Neural progenitor cell (in vitro differentiated cells): ENCODE measurements around the gene GPRIN3. TPM values are rescaled to one million over a fixed set of nuclear protein-coding genes. Genes with fewer than 3 reads are reported as not detected.

ENCODE experiments used
- DNase-seq: peaks from one replicate; pipeline ENCODE4 v3.0.0-alpha.2; 2016; ENCODE audit warnings: low spot score
- H2AFZ ChIP-seq: fragments of 200-600 bp; sonication (generic); replicated peaks from 2 replicates; pipeline ENCODE4 v1.6.1; 2016; ENCODE audit warnings: antibody characterized with exemption
- H3F3A ChIP-seq: fragments of 200-600 bp; sonication (generic); 2 replicates; pipeline ENCODE4 v1.6.1; 2016; ENCODE audit warnings: antibody characterized with exemption, low read depth
- H3K27ac ChIP-seq: fragments of 200-600 bp; sonication (generic); 2 replicates; pipeline ENCODE4 v1.5.1; 2016; ENCODE audit warnings: mild to moderate bottlenecking
- H3K27me3 ChIP-seq: fragments of 200-600 bp; sonication (generic); 2 replicates; pipeline ENCODE4 v1.6.1; 2016; ENCODE audit warnings: mild to moderate bottlenecking, moderate library complexity
- H3K36me3 ChIP-seq: fragments of 200-600 bp; sonication (generic); 2 replicates; pipeline ENCODE4 v1.5.1; 2016
- H3K4me1 ChIP-seq: fragments of 200-600 bp; sonication (generic); 2 replicates; pipeline ENCODE4 v1.6.1; 2016; ENCODE audit warnings: mixed run types
- H3K4me2 ChIP-seq: fragments of 200-600 bp; sonication (generic); 2 replicates; pipeline ENCODE4 v1.6.1; 2016
- H3K4me3 ChIP-seq: fragments of 200-600 bp; sonication (generic); 2 replicates; pipeline ENCODE4 v1.5.1; 2016
- H3K79me2 ChIP-seq: fragments of 200-600 bp; sonication (generic); 2 replicates; pipeline ENCODE4 v1.6.1; 2016; ENCODE audit warnings: low read depth
- H3K9ac ChIP-seq: fragments of 200-600 bp; sonication (generic); 2 replicates; pipeline ENCODE4 v1.6.1; 2016
- H3K9me3 ChIP-seq: fragments of 200-600 bp; sonication (generic); 2 replicates; pipeline ENCODE4 v1.5.1; 2016; ENCODE audit warnings: low read depth
- H4K20me1 ChIP-seq: fragments of 200-600 bp; sonication (generic); 2 replicates; pipeline ENCODE4 v1.6.1; 2016; ENCODE audit warnings: low read depth
- H3K27ac Mint-ChIP-seq: 3 replicates; pipeline ENCODE4 v1.8.0; 2021; ENCODE audit warnings: mixed read lengths
- H3K27me3 Mint-ChIP-seq: 2 replicates; pipeline ENCODE4 v1.8.0; 2022; ENCODE audit warnings: low read depth, mild to moderate bottlenecking, inconsistent platforms, moderate library complexity, mixed read lengths; ENCODE audit not compliant: insufficient read depth
- H3K36me3 Mint-ChIP-seq: 3 replicates; pipeline ENCODE4 v1.8.0; 2021; ENCODE audit warnings: mixed read lengths
- H3K4me1 Mint-ChIP-seq: 3 replicates; pipeline ENCODE4 v1.8.0; 2021; ENCODE audit warnings: mixed read lengths
- H3K4me3 Mint-ChIP-seq: 3 replicates; pipeline ENCODE4 v1.8.0; 2021; ENCODE audit warnings: mild to moderate bottlenecking, moderate library complexity, mixed read lengths
- H3K9me3 Mint-ChIP-seq: 3 replicates; pipeline ENCODE4 v1.8.0; 2020; ENCODE audit warnings: mixed read lengths
- EZH2 ChIP-seq: fragments of 200-600 bp; sonication (generic); IDR thresholded peaks from 2 replicates; pipeline ENCODE4 v1.6.1; 2017; ENCODE audit warnings: antibody characterized with exemption, mild to moderate bottlenecking, moderate library complexity
- EZH2phosphoT487 ChIP-seq: fragments of 200-600 bp; sonication (generic); IDR thresholded peaks from 2 replicates; pipeline ENCODE4 v1.6.1; 2017; ENCODE audit warnings: antibody characterized with exemption
- total RNA-seq: library from RNA; depleted of rRNA; stranded (reverse); fragments of >200 nt; gene quantifications from 2 replicates; pipeline ENCODE4 v1.2.3, GENCODE V29; 2015; ENCODE audit warnings: low replicate concordance
- TF ChIP-seq, protein P1 (sequence below): fragments of 200-600 bp; sonication (generic); IDR thresholded peaks from 2 replicates; pipeline ENCODE4 v1.5.1; 2017; ENCODE audit warnings: antibody characterized with exemption, mild to moderate bottlenecking

GPRIN3 gene
- total RNA-seq, 1 donor from 2014 or later, result 0.15 TPM

- TF ChIP-seq, protein P1, sequence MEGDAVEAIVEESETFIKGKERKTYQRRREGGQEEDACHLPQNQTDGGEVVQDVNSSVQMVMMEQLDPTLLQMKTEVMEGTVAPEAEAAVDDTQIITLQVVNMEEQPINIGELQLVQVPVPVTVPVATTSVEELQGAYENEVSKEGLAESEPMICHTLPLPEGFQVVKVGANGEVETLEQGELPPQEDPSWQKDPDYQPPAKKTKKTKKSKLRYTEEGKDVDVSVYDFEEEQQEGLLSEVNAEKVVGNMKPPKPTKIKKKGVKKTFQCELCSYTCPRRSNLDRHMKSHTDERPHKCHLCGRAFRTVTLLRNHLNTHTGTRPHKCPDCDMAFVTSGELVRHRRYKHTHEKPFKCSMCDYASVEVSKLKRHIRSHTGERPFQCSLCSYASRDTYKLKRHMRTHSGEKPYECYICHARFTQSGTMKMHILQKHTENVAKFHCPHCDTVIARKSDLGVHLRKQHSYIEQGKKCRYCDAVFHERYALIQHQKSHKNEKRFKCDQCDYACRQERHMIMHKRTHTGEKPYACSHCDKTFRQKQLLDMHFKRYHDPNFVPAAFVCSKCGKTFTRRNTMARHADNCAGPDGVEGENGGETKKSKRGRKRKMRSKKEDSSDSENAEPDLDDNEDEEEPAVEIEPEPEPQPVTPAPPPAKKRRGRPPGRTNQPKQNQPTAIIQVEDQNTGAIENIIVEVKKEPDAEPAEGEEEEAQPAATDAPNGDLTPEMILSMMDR, result no peak
- TF ChIP-seq EZH2phosphoT487, result no peak
- no peak for TF ChIP-seq EZH2
- H3K27me3 Mint-ChIP-seq, result no peaks in the 10 kb centered on the region
- H3K9me3 Mint-ChIP-seq, result no peaks in the 10 kb centered on the region
- H3K36me3 Mint-ChIP-seq, result no peaks in the 10 kb centered on the region
- no peak overlapping the region for H3K27ac ChIP-seq
- H3K4me1 Mint-ChIP-seq, result no peaks in the 10 kb centered on the region
- H3K27me3 ChIP-seq, result no peaks in the 10 kb centered on the region
- H3K4me3 Mint-ChIP-seq, result no peak overlapping the region
- no peaks in the 10 kb centered on the region for H4K20me1 ChIP-seq
- H2AFZ ChIP-seq, result no peak overlapping the region
- no peak overlapping the region for H3K9ac ChIP-seq
- DNase-seq, result no peak
- H3K36me3 ChIP-seq, result no peaks in the 10 kb centered on the region
- no peaks in the 10 kb centered on the region for H3K4me1 ChIP-seq
- H3K27ac Mint-ChIP-seq, result no peak overlapping the region
- H3K4me3 ChIP-seq, result no peak overlapping the region
- no peaks in the 10 kb centered on the region for H3K9me3 ChIP-seq
- H3F3A ChIP-seq, result no peaks in the 10 kb centered on the region
- H3K4me2 ChIP-seq, result no peak overlapping the region
- no peaks in the 10 kb centered on the region for H3K79me2 ChIP-seq
These were observed 31.3 kb downstream of the GPRIN3 start for GRCh38 chr4:89276296-89276695.

- no peaks in the 10 kb centered on the region for H3K27me3 Mint-ChIP-seq
- no peaks in the 10 kb centered on the region for H3K4me1 ChIP-seq
- H3K27ac ChIP-seq, result no peak overlapping the region
- no peak overlapping the region for H3K27ac Mint-ChIP-seq
- H2AFZ ChIP-seq, result no peak overlapping the region
- no peak overlapping the region for H3K4me3 Mint-ChIP-seq
- no peaks in the 10 kb centered on the region for H3F3A ChIP-seq
- H4K20me1 ChIP-seq, result no peaks in the 10 kb centered on the region
- H3K79me2 ChIP-seq, result no peaks in the 10 kb centered on the region
- no peak for TF ChIP-seq EZH2phosphoT487
- TF ChIP-seq, protein P1, result no peak
- no peaks in the 10 kb centered on the region for H3K36me3 Mint-ChIP-seq
- H3K27me3 ChIP-seq, result no peaks in the 10 kb centered on the region
- no peaks in the 10 kb centered on the region for H3K36me3 ChIP-seq
- H3K9ac ChIP-seq, result no peak overlapping the region
- no peak overlapping the region for H3K4me2 ChIP-seq
- no peaks in the 10 kb centered on the region for H3K9me3 Mint-ChIP-seq
- no peaks in the 10 kb centered on the region for H3K9me3 ChIP-seq
- H3K4me1 Mint-ChIP-seq, result no peaks in the 10 kb centered on the region
- DNase-seq, result no peak
- no peak overlapping the region for H3K4me3 ChIP-seq
These were observed 32.0 kb downstream of the GPRIN3 start for GRCh38 chr4:89275587-89275986.

GRCh38 chr4:89273741-89274141 lies 33.9 kb downstream of the GPRIN3 start:
- Histone ChIP-seq H3K27me3 (no peaks in the 10 kb centered on the region), H3K79me2 (no peaks in the 10 kb centered on the region), H3K4me1 (no peaks in the 10 kb centered on the region), H3K27ac (no peak overlapping the region), H4K20me1 (no peaks in the 10 kb centered on the region), H3K4me3 (no peak overlapping the region), H3F3A (no peaks in the 10 kb centered on the region), H2AFZ (no peak overlapping the region), H3K9me3 (no peaks in the 10 kb centered on the region), H3K4me2 (no peak overlapping the region), H3K9ac (no peak overlapping the region), H3K36me3 (no peaks in the 10 kb centered on the region)
- Mint-ChIP-seq H3K9me3 (no peaks in the 10 kb centered on the region), H3K27ac (no peak overlapping the region), H3K4me3 (no peak overlapping the region), H3K27me3 (no peaks in the 10 kb centered on the region), H3K4me1 (no peaks in the 10 kb centered on the region), H3K36me3 (no peaks in the 10 kb centered on the region)
- DNase-seq, result no peak
- TF ChIP-seq EZH2 (no peak), EZH2phosphoT487 (no peak)
- TF ChIP-seq, protein P1, result no peak

DNA sequence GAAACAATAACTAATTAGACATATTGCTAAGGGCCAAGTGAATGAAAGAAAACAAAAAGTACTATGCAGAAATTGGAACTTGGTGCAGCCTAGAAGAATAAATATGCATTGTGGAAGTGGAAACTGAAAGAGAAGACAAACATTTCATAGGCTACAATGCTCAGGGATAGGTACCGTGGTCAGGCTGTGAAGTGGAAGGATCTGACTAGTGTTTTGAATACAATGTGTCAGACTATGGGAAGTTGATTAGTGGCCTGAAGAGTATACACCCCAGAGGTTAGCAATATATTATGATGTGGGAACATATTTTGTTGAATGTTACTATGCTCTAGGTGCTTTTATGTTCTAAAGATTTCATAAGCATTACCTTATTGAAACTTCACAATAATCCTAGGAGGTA lies 36.8 kb downstream of the GPRIN3 start:
- Histone ChIP-seq H3K27me3 (no peaks in the 10 kb centered on the region), H3K9ac (no peak overlapping the region), H3K4me2 (no peak overlapping the region), H3F3A (no peaks in the 10 kb centered on the region), H3K36me3 (no peaks in the 10 kb centered on the region), H4K20me1 (no peaks in the 10 kb centered on the region), H2AFZ (no peak overlapping the region), H3K4me3 (no peak overlapping the region), H3K9me3 (no peaks in the 10 kb centered on the region), H3K79me2 (no peaks in the 10 kb centered on the region), H3K27ac (no peak overlapping the region), H3K4me1 (no peaks in the 10 kb centered on the region)
- H3K4me3 Mint-ChIP-seq, result no peak overlapping the region
- no peak for DNase-seq
- no peak overlapping the region for H3K27ac Mint-ChIP-seq
- H3K27me3 Mint-ChIP-seq, result no peaks in the 10 kb centered on the region
- H3K4me1 Mint-ChIP-seq, result no peaks in the 10 kb centered on the region
- no peaks in the 10 kb centered on the region for H3K9me3 Mint-ChIP-seq
- no peaks in the 10 kb centered on the region for H3K36me3 Mint-ChIP-seq
- no peak for TF ChIP-seq EZH2phosphoT487
- no peak for TF ChIP-seq EZH2
- TF ChIP-seq, protein P1, result no peak
